ENCODE data around the gene CTAGE1.

CTAGE1 gene

DNA sequence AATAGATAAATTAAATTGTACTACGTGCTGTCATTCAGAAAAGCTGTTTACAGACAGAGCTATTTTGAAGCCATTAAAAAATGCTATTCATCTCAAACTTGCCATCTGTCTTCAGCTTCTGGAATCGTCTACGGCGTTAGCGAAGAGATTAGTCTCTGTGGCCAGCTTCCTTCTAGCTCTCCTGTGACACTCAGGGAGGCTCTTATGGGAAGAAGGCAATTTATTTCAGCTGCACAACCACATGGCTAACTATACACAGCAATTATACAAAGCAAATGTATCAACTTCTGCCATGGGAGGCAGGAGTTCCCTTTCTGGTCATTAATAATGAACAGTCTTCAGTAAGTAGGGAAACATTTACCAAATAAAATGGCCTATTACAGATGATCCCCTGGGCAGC is 6.3 kb downstream of the CTAGE1 start:
- H3K79me2 ChIP-seq (ENCODE audit: control insufficient read depth, insufficient read depth, low read length, poor library complexity), result no peaks in the 10 kb centered on the region
- no peak overlapping the region for H3K14ac ChIP-seq (ENCODE audit: low read length)
- H2AK5ac ChIP-seq (ENCODE audit: low read length), result no peak overlapping the region
- no peak overlapping the region for H3K4ac ChIP-seq (ENCODE audit: low read depth, low read length)
- no peak overlapping the region for H3K4me3 ChIP-seq (ENCODE audit: low read depth, low read length)
- H3K4me1 ChIP-seq (ENCODE audit: control insufficient read depth in 1 of 2, insufficient read depth in 2 of 2, low read length in 2 of 2), result no peaks in the 10 kb centered on the region
- no peaks in the 10 kb centered on the region for H3K36me3 ChIP-seq (ENCODE audit: control insufficient read depth in 1 of 2, insufficient read depth in 2 of 2, low read length in 2 of 2)
- H3K79me1 ChIP-seq (ENCODE audit: low read length), result no peaks in the 10 kb centered on the region
- no peak overlapping the region for H3K23ac ChIP-seq (ENCODE audit: low read length)
- H3K4me2 ChIP-seq (ENCODE audit: low read length), result no peak overlapping the region
- no peak overlapping the region for H3K27ac ChIP-seq (ENCODE audit: low read depth, low read length)
- no peak overlapping the region for H2AFZ ChIP-seq (ENCODE audit: insufficient read depth, low read length, poor library complexity)
- no peak overlapping the region for H2BK12ac ChIP-seq (ENCODE audit: low read length)
- no peak overlapping the region for H4K12ac ChIP-seq (ENCODE audit: low read depth, low read length)
- H4K8ac ChIP-seq (ENCODE audit: low read depth, low read length), result no peak overlapping the region
- H3K18ac ChIP-seq (ENCODE audit: low read length), result no peak overlapping the region
- H3K9ac ChIP-seq (ENCODE audit: low read length), result no peak overlapping the region
- H4K91ac ChIP-seq (ENCODE audit: low read depth, low read length), result no peak overlapping the region
- H3K9me3 ChIP-seq (ENCODE audit: insufficient read depth, low read depth, low read length), result peaks cover 2% of the 10 kb centered on the region
- no peak overlapping the region for H2BK120ac ChIP-seq (ENCODE audit: insufficient read depth, low read length, poor library complexity)
- no CpG with 5 or more reads among the region's 5 CpGs for WGBS (ENCODE audit: extremely low coverage, insufficient coverage, insufficient read length)
- no peak for DNase-seq
- H2BK5ac ChIP-seq (ENCODE audit: low read depth, low read length, poor library complexity), result no peak overlapping the region
- no peaks in the 10 kb centered on the region for H3K27me3 ChIP-seq (ENCODE audit: insufficient read depth, low read length)

DNA sequence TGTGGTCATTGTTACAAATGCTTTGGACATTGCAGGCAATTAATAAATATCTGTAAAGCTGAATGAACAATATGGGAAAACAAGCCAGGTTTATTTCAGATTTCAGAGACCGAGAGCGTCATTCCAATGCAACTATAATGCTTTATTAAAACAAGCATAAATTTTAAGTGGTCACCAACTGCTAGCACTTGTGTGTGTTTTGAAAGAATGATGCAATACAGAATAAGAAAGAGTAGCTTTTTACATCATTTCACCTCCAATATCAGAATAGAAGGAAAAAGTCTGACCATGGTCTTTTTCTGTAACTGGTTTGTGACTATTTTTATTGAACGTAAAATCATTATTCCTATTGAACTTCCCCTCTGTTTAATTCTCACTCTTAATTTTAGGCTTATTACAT is 7.6 kb downstream of the CTAGE1 start:
- peaks cover 2% of the 10 kb centered on the region for H3K9me3 ChIP-seq (ENCODE audit: insufficient read depth, low read depth, low read length)
- H2BK12ac ChIP-seq (ENCODE audit: low read length), result no peak overlapping the region
- no peak overlapping the region for H3K23ac ChIP-seq (ENCODE audit: low read length)
- no peak overlapping the region for H4K8ac ChIP-seq (ENCODE audit: low read depth, low read length)
- no peak overlapping the region for H2BK120ac ChIP-seq (ENCODE audit: insufficient read depth, low read length, poor library complexity)
- H4K91ac ChIP-seq (ENCODE audit: low read depth, low read length), result no peak overlapping the region
- H3K4me3 ChIP-seq (ENCODE audit: low read depth, low read length), result no peak overlapping the region
- H2AK5ac ChIP-seq (ENCODE audit: low read length), result no peak overlapping the region
- H3K14ac ChIP-seq (ENCODE audit: low read length), result no peak overlapping the region
- DNase-seq, result no peak
- H3K79me1 ChIP-seq (ENCODE audit: low read length), result no peaks in the 10 kb centered on the region
- H3K4ac ChIP-seq (ENCODE audit: low read depth, low read length), result no peak overlapping the region
- H3K79me2 ChIP-seq (ENCODE audit: control insufficient read depth, insufficient read depth, low read length, poor library complexity), result no peaks in the 10 kb centered on the region
- no peak overlapping the region for H2AFZ ChIP-seq (ENCODE audit: insufficient read depth, low read length, poor library complexity)
- no peak overlapping the region for H2BK5ac ChIP-seq (ENCODE audit: low read depth, low read length, poor library complexity)
- no peaks in the 10 kb centered on the region for H3K4me1 ChIP-seq (ENCODE audit: control insufficient read depth in 1 of 2, insufficient read depth in 2 of 2, low read length in 2 of 2)
- H4K12ac ChIP-seq (ENCODE audit: low read depth, low read length), result no peak overlapping the region
- no peak overlapping the region for H3K9ac ChIP-seq (ENCODE audit: low read length)
- no peaks in the 10 kb centered on the region for H3K27me3 ChIP-seq (ENCODE audit: insufficient read depth, low read length)
- H3K18ac ChIP-seq (ENCODE audit: low read length), result no peak overlapping the region
- H3K4me2 ChIP-seq (ENCODE audit: low read length), result no peak overlapping the region
- no CpG with 5 or more reads among the region's 3 CpGs for WGBS (ENCODE audit: extremely low coverage, insufficient coverage, insufficient read length)
- H3K36me3 ChIP-seq (ENCODE audit: control insufficient read depth in 1 of 2, insufficient read depth in 2 of 2, low read length in 2 of 2), result no peaks in the 10 kb centered on the region
- no peak overlapping the region for H3K27ac ChIP-seq (ENCODE audit: low read depth, low read length)

DNA sequence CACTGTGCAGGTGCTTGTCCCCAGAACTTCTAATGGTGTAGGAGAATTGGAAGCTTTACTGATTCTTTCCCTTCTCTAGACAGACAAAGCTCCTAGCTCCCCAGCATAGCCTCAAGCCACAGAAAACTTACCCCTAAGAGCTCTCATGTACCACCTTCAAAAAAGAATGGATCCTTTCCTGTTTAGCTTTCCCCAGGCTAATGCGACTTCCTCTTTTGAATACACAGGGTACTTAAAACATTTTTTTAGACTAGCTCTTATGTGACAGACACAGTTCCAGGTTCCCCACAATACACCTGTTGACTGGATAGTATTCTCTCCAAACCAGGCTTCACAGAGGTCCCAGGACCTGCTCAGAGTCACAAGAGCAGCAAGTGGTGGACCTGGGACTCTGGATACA is 8.3 kb downstream of the CTAGE1 start:
- H2AK5ac ChIP-seq (ENCODE audit: low read length), result no peak overlapping the region
- no peak overlapping the region for H4K91ac ChIP-seq (ENCODE audit: low read depth, low read length)
- H3K79me1 ChIP-seq (ENCODE audit: low read length), result no peaks in the 10 kb centered on the region
- no peaks in the 10 kb centered on the region for H3K27me3 ChIP-seq (ENCODE audit: insufficient read depth, low read length)
- H2BK5ac ChIP-seq (ENCODE audit: low read depth, low read length, poor library complexity), result no peak overlapping the region
- H3K79me2 ChIP-seq (ENCODE audit: control insufficient read depth, insufficient read depth, low read length, poor library complexity), result no peaks in the 10 kb centered on the region
- no peak overlapping the region for H3K4me2 ChIP-seq (ENCODE audit: low read length)
- no peak overlapping the region for H3K4ac ChIP-seq (ENCODE audit: low read depth, low read length)
- no peak overlapping the region for H2BK120ac ChIP-seq (ENCODE audit: insufficient read depth, low read length, poor library complexity)
- no peak for DNase-seq
- WGBS (ENCODE audit: extremely low coverage, insufficient coverage, insufficient read length), result no CpG with 5 or more reads among the region's 1 CpG
- no peak overlapping the region for H3K14ac ChIP-seq (ENCODE audit: low read length)
- no peaks in the 10 kb centered on the region for H3K36me3 ChIP-seq (ENCODE audit: control insufficient read depth in 1 of 2, insufficient read depth in 2 of 2, low read length in 2 of 2)
- no peak overlapping the region for H4K12ac ChIP-seq (ENCODE audit: low read depth, low read length)
- H2BK12ac ChIP-seq (ENCODE audit: low read length), result no peak overlapping the region
- H3K4me1 ChIP-seq (ENCODE audit: control insufficient read depth in 1 of 2, insufficient read depth in 2 of 2, low read length in 2 of 2), result no peaks in the 10 kb centered on the region
- no peak overlapping the region for H3K9ac ChIP-seq (ENCODE audit: low read length)
- no peak overlapping the region for H2AFZ ChIP-seq (ENCODE audit: insufficient read depth, low read length, poor library complexity)
- H4K8ac ChIP-seq (ENCODE audit: low read depth, low read length), result no peak overlapping the region
- peaks cover 2% of the 10 kb centered on the region for H3K9me3 ChIP-seq (ENCODE audit: insufficient read depth, low read depth, low read length)
- H3K27ac ChIP-seq (ENCODE audit: low read depth, low read length), result no peak overlapping the region
- H3K23ac ChIP-seq (ENCODE audit: low read length), result no peak overlapping the region
- H3K18ac ChIP-seq (ENCODE audit: low read length), result no peak overlapping the region
- no peak overlapping the region for H3K4me3 ChIP-seq (ENCODE audit: low read depth, low read length)

DNA sequence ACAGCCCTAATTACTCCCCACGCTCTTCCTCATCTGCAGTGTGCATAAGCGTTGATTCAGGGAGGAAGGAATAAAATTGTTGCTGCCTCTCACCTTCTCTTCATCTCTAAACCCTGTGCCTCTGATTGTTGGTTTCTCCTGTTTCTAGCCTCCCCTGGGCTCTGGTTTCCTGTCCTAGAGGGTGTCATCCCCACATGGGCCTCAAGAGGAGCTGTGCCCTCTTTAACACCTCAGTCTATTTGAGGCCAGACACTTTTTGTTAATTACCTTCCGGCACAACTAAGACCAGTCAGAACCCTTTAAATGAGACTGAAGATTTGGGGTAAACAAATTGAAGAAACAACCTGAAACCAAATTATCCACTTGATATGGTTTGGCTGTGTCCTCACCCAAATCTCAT is 9.7 kb downstream of the CTAGE1 start:
- no peak overlapping the region for H3K4me2 ChIP-seq (ENCODE audit: low read length)
- DNase-seq, result no peak
- H3K79me2 ChIP-seq (ENCODE audit: control insufficient read depth, insufficient read depth, low read length, poor library complexity), result no peaks in the 10 kb centered on the region
- no peak overlapping the region for H2AK5ac ChIP-seq (ENCODE audit: low read length)
- no peak overlapping the region for H3K18ac ChIP-seq (ENCODE audit: low read length)
- H3K4me3 ChIP-seq (ENCODE audit: low read depth, low read length), result no peak overlapping the region
- peaks cover 2% of the 10 kb centered on the region for H3K9me3 ChIP-seq (ENCODE audit: insufficient read depth, low read depth, low read length)
- H3K9ac ChIP-seq (ENCODE audit: low read length), result no peak overlapping the region
- no CpG with 5 or more reads among the region's 3 CpGs for WGBS (ENCODE audit: extremely low coverage, insufficient coverage, insufficient read length)
- H4K8ac ChIP-seq (ENCODE audit: low read depth, low read length), result no peak overlapping the region
- H2BK120ac ChIP-seq (ENCODE audit: insufficient read depth, low read length, poor library complexity), result no peak overlapping the region
- no peak overlapping the region for H2BK5ac ChIP-seq (ENCODE audit: low read depth, low read length, poor library complexity)
- no peak overlapping the region for H4K12ac ChIP-seq (ENCODE audit: low read depth, low read length)
- H2BK12ac ChIP-seq (ENCODE audit: low read length), result no peak overlapping the region
- no peaks in the 10 kb centered on the region for H3K4me1 ChIP-seq (ENCODE audit: control insufficient read depth in 1 of 2, insufficient read depth in 2 of 2, low read length in 2 of 2)
- no peaks in the 10 kb centered on the region for H3K36me3 ChIP-seq (ENCODE audit: control insufficient read depth in 1 of 2, insufficient read depth in 2 of 2, low read length in 2 of 2)
- no peak overlapping the region for H3K4ac ChIP-seq (ENCODE audit: low read depth, low read length)
- no peak overlapping the region for H4K91ac ChIP-seq (ENCODE audit: low read depth, low read length)
- no peak overlapping the region for H3K27ac ChIP-seq (ENCODE audit: low read depth, low read length)
- no peak overlapping the region for H2AFZ ChIP-seq (ENCODE audit: insufficient read depth, low read length, poor library complexity)
- H3K79me1 ChIP-seq (ENCODE audit: low read length), result no peaks in the 10 kb centered on the region
- no peaks in the 10 kb centered on the region for H3K27me3 ChIP-seq (ENCODE audit: insufficient read depth, low read length)
- no peak overlapping the region for H3K14ac ChIP-seq (ENCODE audit: low read length)
- no peak overlapping the region for H3K23ac ChIP-seq (ENCODE audit: low read length)

DNA sequence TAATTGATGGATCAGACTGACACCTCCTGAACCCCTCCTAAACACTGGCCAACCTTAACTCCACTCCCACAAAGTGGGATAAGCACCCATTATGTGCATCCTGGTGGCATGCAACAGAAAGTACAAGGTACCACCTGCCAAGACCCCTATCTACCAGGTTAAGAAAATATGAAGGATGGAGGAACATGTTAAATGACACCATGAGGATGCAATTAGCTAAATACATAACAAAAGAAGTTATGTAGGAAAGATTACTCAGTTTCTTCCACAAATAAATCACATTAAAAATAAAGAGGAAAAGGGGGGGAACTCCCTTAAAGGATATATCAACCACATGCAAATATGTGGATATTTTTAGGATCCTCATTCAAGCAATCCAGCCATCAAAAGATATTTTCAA is 12.6 kb downstream of the CTAGE1 start:
- H3K4me2 ChIP-seq (ENCODE audit: low read length), result no peak overlapping the region
- H4K8ac ChIP-seq (ENCODE audit: low read depth, low read length), result no peak overlapping the region
- no peaks in the 10 kb centered on the region for H3K4me1 ChIP-seq (ENCODE audit: control insufficient read depth in 1 of 2, insufficient read depth in 2 of 2, low read length in 2 of 2)
- no peak overlapping the region for H4K12ac ChIP-seq (ENCODE audit: low read depth, low read length)
- H3K14ac ChIP-seq (ENCODE audit: low read length), result no peak overlapping the region
- no peaks in the 10 kb centered on the region for H3K36me3 ChIP-seq (ENCODE audit: control insufficient read depth in 1 of 2, insufficient read depth in 2 of 2, low read length in 2 of 2)
- no peak overlapping the region for H3K9ac ChIP-seq (ENCODE audit: low read length)
- no peak overlapping the region for H3K4ac ChIP-seq (ENCODE audit: low read depth, low read length)
- H3K18ac ChIP-seq (ENCODE audit: low read length), result no peak overlapping the region
- H4K91ac ChIP-seq (ENCODE audit: low read depth, low read length), result no peak overlapping the region
- H2BK5ac ChIP-seq (ENCODE audit: low read depth, low read length, poor library complexity), result no peak overlapping the region
- peaks cover 2% of the 10 kb centered on the region for H3K9me3 ChIP-seq (ENCODE audit: insufficient read depth, low read depth, low read length)
- no peak overlapping the region for H2BK120ac ChIP-seq (ENCODE audit: insufficient read depth, low read length, poor library complexity)
- no peaks in the 10 kb centered on the region for H3K79me1 ChIP-seq (ENCODE audit: low read length)
- H3K23ac ChIP-seq (ENCODE audit: low read length), result no peak overlapping the region
- H2BK12ac ChIP-seq (ENCODE audit: low read length), result no peak overlapping the region
- DNase-seq, result no peak
- no peak overlapping the region for H2AFZ ChIP-seq (ENCODE audit: insufficient read depth, low read length, poor library complexity)
- no peaks in the 10 kb centered on the region for H3K79me2 ChIP-seq (ENCODE audit: control insufficient read depth, insufficient read depth, low read length, poor library complexity)
- H3K27ac ChIP-seq (ENCODE audit: low read depth, low read length), result no peak overlapping the region
- no peak overlapping the region for H2AK5ac ChIP-seq (ENCODE audit: low read length)
- no peak overlapping the region for H3K4me3 ChIP-seq (ENCODE audit: low read depth, low read length)
- no peaks in the 10 kb centered on the region for H3K27me3 ChIP-seq (ENCODE audit: insufficient read depth, low read length)

Data from trophoblast cell (in vitro differentiated cells and primary cell).